ENCODE results near the gene PHYKPL. TPM values are rescaled to one million over a fixed set of nuclear protein-coding genes. Genes with fewer than 3 reads are reported as not detected.

The PHYKPL gene
- total RNA-seq (2022) (112 and 115 TPM in 2 replicates), Bru-seq, nascent RNA (percentile 91 among the genes with signal in this experiment), BruChase-seq, experiment 1, labeled RNA remaining after a 6-hour chase (percentile 86 among the genes with signal in this experiment), BruChase-seq, experiment 2, labeled RNA remaining after a 2-hour chase (percentile 92 among the genes with signal in this experiment)
- long read RNA-seq, transcript PHYKPL-201 (13 exons, 2,038 nt), result major isoform, 8 of 134 reads
- long read RNA-seq, partial matches to known transcripts, result 3 of 134 reads
- long read RNA-seq, other reads (novel, unspliced or antisense), result 122 of 134 reads

DNA sequence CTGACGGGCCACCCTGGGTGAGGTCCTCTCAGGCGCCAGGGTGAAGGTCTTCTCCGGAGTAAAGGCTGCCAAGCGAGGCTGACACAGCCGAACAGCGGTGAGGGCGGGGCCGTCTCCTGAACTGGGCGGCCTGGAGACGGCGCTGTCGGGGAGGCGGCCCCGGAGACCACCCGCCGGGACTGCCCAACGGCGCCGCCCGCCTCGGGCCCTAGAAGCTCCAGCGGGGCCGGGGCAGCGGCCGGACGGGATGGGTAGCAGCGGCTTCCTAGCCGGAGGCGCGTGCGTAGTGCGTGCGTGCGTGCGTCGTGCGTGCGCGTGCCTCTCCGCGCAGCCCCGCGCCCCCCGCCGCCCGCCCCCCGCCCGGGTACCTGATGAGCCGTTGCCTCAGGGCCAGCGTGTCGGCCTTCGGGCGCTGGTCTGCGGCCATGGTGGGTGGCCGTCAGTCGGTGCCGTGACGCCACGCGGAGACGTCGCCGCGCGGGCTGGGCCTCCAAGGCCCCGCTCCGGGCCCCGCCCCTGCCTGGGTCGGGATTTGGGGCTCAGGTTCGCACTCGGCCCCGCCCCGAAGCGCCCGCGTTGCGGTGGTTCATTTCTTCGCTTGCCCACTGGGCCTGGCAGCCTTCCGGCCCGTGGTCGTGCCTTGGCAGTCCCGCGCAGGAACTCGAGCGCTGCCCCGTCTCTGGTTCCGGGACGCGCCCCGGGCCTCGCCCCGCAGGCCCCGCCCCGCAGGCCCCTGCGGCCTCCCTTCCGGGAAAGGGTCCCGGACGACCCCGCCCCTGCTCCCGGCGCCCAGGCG, at the start of gene PHYKPL:
TSS of gene PHYKPL (minus strand) at position 679 of the 796 bp plus-strand sequence. CDS start at position 427, 252 bp downstream.
- H3K36me3 Mint-ChIP-seq (ENCODE audit: insufficient read depth, unreplicated experiment), result peaks cover 45% of the 10 kb centered on the region
- H3K4me3 Mint-ChIP-seq (ENCODE audit: unreplicated experiment), result peak within 1 kb of the TSS; percentile 80
- intact Hi-C loops (cut with micrococcal nuclease), result loop anchor here (2.0 to 5.0 kb wide), 2 partner anchors 28 to 555 kb away; partner anchors contain the start of gene HNRNPAB
- TF ChIP-seq CTCF (IDR thresholded peaks at IDR 0.05; ENCODE audit: unreplicated experiment), result no peak
- H3K27ac Mint-ChIP-seq (ENCODE audit: low read depth, unreplicated experiment), result peak within 1 kb of the TSS; percentile 84
- H3K27me3 Mint-ChIP-seq (ENCODE audit: insufficient read depth, unreplicated experiment), result no peaks in the 10 kb centered on the region
- BruUV-seq (replicated peaks), result no TSS peak
- H3K4me1 Mint-ChIP-seq (ENCODE audit: insufficient read depth, unreplicated experiment), result peaks cover 57% of the 10 kb centered on the region
- CTCF ChIA-PET, result interaction anchor here (0.6 to 0.7 kb wide), 2 partner anchors 36 to 157 kb away, joined by 3 read pairs; no protein-coding TSS in a partner anchor
- POLR2A ChIA-PET, result interaction anchor here (0.6 to 6.4 kb wide), 9 partner anchors 11 to 1327 kb away, joined by 3 to 32 read pairs (median 4); partner anchors contain the start of genes HNRNPAB and NHP2
- DNase-seq (ENCODE audit: unreplicated experiment), result peak; percentile 84
- peaks cover 8% of the 10 kb centered on the region for H3K9me3 Mint-ChIP-seq (ENCODE audit: unreplicated experiment)

GRCh38 chr5:178282391-178282790, 49.8 kb upstream of the PHYKPL start:
- no TSS peak for BruUV-seq (replicated peaks)

DNA sequence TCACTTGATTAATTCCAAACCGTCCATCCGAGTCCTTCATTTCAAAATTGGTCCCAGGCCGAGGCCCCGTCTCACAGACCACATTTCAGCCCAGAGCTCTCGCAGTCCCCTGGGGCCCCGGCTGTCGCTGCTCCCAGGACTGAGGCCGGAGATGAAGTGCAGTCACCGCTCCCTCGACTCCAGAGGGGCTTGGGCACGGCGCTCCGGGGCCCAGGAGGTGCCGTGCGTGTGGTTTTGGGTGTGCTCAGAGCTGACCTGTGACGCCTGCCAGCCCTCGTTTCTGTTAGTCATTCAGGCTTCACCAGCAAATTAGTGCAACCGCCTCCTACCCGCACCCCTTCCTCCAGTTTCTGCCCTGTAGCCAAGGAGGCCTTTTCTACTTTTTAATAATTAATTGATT, 48.7 kb upstream of the PHYKPL start:
- Mint-ChIP-seq H3K27me3 (ENCODE audit: insufficient read depth, unreplicated experiment) (no peaks in the 10 kb centered on the region), H3K4me3 (ENCODE audit: unreplicated experiment) (no peak overlapping the region), H3K36me3 (ENCODE audit: insufficient read depth, unreplicated experiment) (no peaks in the 10 kb centered on the region), H3K9me3 (ENCODE audit: unreplicated experiment) (peaks cover 12% of the 10 kb centered on the region), H3K4me1 (ENCODE audit: insufficient read depth, unreplicated experiment) (peaks cover 30% of the 10 kb centered on the region), H3K27ac (ENCODE audit: low read depth, unreplicated experiment) (no peak overlapping the region)
- TF ChIP-seq CTCF (IDR thresholded peaks at IDR 0.05; ENCODE audit: unreplicated experiment), result no peak
- ChIA-PET POLR2A (interaction anchor here (0.7 to 1.1 kb wide), 3 partner anchors 215 to 449 kb away, joined by 3 to 4 read pairs (median 3); partner anchors contain the start of gene ZNF354A), CTCF (interaction anchor here (0.6 to 15.0 kb wide), 17 partner anchors 10 to 1200 kb away, joined by 3 to 266 read pairs (median 3); partner anchors contain the start of genes COL23A1 and ZNF354A)
- DNase-seq (ENCODE audit: unreplicated experiment), result peak; percentile 27
- intact Hi-C loops (cut with micrococcal nuclease), result loop anchor here (2.0 kb wide), 2 partner anchors 47 to 505 kb away; no protein-coding TSS in a partner anchor
- no TSS peak for BruUV-seq (replicated peaks)

More at GRCh38 chr5:178282391-178282790, 49.8 kb upstream of the PHYKPL start:
- no peaks in the 10 kb centered on the region for H3K36me3 Mint-ChIP-seq (ENCODE audit: insufficient read depth, unreplicated experiment)
- TF ChIP-seq CTCF (IDR thresholded peaks at IDR 0.05; ENCODE audit: unreplicated experiment), result no peak
- intact Hi-C loops (cut with micrococcal nuclease), result no loop called here
- H3K4me3 Mint-ChIP-seq (ENCODE audit: unreplicated experiment), result no peak overlapping the region
- no peak overlapping the region for H3K27ac Mint-ChIP-seq (ENCODE audit: low read depth, unreplicated experiment)
- peaks cover 12% of the 10 kb centered on the region for H3K9me3 Mint-ChIP-seq (ENCODE audit: unreplicated experiment)
- no peaks in the 10 kb centered on the region for H3K27me3 Mint-ChIP-seq (ENCODE audit: insufficient read depth, unreplicated experiment)
- CTCF ChIA-PET, result interaction anchor here (0.6 to 15.0 kb wide), 7 partner anchors 11 to 448 kb away, joined by 3 to 266 read pairs (median 4); partner anchors contain the start of gene ZNF354A
- no peak for DNase-seq (ENCODE audit: unreplicated experiment)
- POLR2A ChIA-PET, result no interaction called here
- peaks cover 31% of the 10 kb centered on the region for H3K4me1 Mint-ChIP-seq (ENCODE audit: insufficient read depth, unreplicated experiment)

All from MCF 10A (cell line).